Lung (tissue), 12 donors: ENCODE data around the gene GDAP1L1. TPM values are rescaled to one million over a fixed set of nuclear protein-coding genes. Genes with fewer than 3 reads are reported as not detected.

ENCODE experiments used
- ATAC-seq: fragments of 200-7000 bp; cut with Tn5 transposase; one replicate; pipeline ENCODE4 v1.9.1; 2020; ENCODE audit warnings: moderate number of reproducible peaks; ENCODE audit not compliant: insufficient read depth, low FRiP score
- DNase-seq, 3 donors: peaks; one replicate each; pipeline ENCODE4 v3.0.0-alpha.2; 2013 to 2017
- H3K27ac ChIP-seq, 2 donors: one replicate each; pipeline ENCODE4 v1.5.1; 2013; ENCODE audit warnings: mild to moderate bottlenecking in 2 of 2, moderate library complexity in 2 of 2, control low read depth in 1 of 2, inconsistent platforms in 1 of 2, low read depth in 1 of 2, low read length in 1 of 2
- H3K27me3 ChIP-seq, 3 donors: one replicate each; pipeline ENCODE4 v1.5.1; 2013; ENCODE audit warnings: low read length in 2 of 3; ENCODE audit not compliant: control insufficient read depth in 3 of 3, insufficient read depth in 3 of 3
- H3K36me3 ChIP-seq, 4 donors: one replicate each; pipeline ENCODE4 v1.5.1; 2013; ENCODE audit warnings: low read length in 4 of 4, mild to moderate bottlenecking in 1 of 4, moderate library complexity in 1 of 4; ENCODE audit not compliant: control insufficient read depth in 4 of 4, insufficient read depth in 4 of 4
- H3K4me1 ChIP-seq, 5 donors: one replicate each; pipeline ENCODE4 v1.5.1; 2013; ENCODE audit warnings: low read length in 5 of 5, mild to moderate bottlenecking in 2 of 5, moderate library complexity in 1 of 5; ENCODE audit not compliant: control insufficient read depth in 5 of 5, insufficient read depth in 5 of 5
- H3K4me3 ChIP-seq: one replicate; pipeline ENCODE4 v1.5.1; 2013; ENCODE audit warnings: mild to moderate bottlenecking, control low read depth, moderate library complexity
- H3K9ac ChIP-seq, 2 donors: one replicate each; pipeline ENCODE4 v1.5.1; 2013; ENCODE audit warnings: low read length in 2 of 2, control low read depth in 1 of 2; ENCODE audit not compliant: insufficient read depth in 1 of 2
- H3K9me3 ChIP-seq, 4 donors: one replicate each; pipeline ENCODE4 v1.5.1; 2013; ENCODE audit warnings: low read length in 3 of 4, mild to moderate bottlenecking in 1 of 4, moderate library complexity in 1 of 4; ENCODE audit not compliant: control insufficient read depth in 4 of 4, insufficient read depth in 3 of 4
- WGBS, 2 donors: extraction: QIAGEN DNeasy Blood & Tissue Kit; methylation state at CpG; one replicate each; pipeline ENCODE4 v1.1.7; 2013; 5-methylcytosine and 5-hydroxymethylcytosine counted together
- polyA plus RNA-seq, 2 donors: library from polyadenylated mRNA; stranded (reverse); fragments of 200-250 nt; gene quantifications; one replicate each; pipeline ENCODE4 v1.2.1, GENCODE V29; 2013
- total RNA-seq, 2 donors: library from RNA; depleted of rRNA in 1 of 2; stranded (reverse); fragments of >200 nt in 1 of 2; gene quantifications; one replicate each; pipeline ENCODE4 v1.2.1, GENCODE V29; 2014 to 2021
- TF ChIP-seq, protein P1 (sequence below): IDR thresholded peaks from 2 replicates; pipeline ENCODE4 v1.5.1; 2012; ENCODE audit warnings: mild to moderate bottlenecking; ENCODE audit errors: control extremely low read depth, extremely low read depth
- donor health status: control.
- donor health status: control.
- donor health status: Bipolar disorder and iron deficiency.
- donor health status: healthy.
- donor health status: DM: yes; HTN: yes; CAD: no.

GDAP1L1 gene
- total and polyA plus RNA-seq, 4 donors = 0.02 to 0.10 TPM; not detected in 2

DNA sequence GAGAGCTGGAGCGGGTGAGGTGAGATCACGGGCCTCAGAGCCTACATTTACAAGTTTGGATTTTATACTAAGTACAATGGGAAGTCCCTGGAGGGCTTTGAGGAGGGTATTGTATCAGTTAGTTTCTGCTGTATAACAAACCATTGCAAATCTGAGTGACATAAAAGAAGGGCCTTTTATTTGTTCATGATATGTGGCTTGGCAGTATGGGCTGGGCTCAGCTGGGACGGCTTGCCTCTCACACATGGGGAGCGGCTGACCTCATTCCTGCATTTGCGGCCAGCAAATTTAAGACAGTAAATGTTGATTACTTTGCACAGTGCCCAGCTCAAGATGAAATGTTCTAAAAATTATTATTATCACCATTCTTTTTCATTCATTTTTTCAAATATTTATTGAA, 21.7 kb downstream of the GDAP1L1 start:
- TF ChIP-seq, protein P1, sequence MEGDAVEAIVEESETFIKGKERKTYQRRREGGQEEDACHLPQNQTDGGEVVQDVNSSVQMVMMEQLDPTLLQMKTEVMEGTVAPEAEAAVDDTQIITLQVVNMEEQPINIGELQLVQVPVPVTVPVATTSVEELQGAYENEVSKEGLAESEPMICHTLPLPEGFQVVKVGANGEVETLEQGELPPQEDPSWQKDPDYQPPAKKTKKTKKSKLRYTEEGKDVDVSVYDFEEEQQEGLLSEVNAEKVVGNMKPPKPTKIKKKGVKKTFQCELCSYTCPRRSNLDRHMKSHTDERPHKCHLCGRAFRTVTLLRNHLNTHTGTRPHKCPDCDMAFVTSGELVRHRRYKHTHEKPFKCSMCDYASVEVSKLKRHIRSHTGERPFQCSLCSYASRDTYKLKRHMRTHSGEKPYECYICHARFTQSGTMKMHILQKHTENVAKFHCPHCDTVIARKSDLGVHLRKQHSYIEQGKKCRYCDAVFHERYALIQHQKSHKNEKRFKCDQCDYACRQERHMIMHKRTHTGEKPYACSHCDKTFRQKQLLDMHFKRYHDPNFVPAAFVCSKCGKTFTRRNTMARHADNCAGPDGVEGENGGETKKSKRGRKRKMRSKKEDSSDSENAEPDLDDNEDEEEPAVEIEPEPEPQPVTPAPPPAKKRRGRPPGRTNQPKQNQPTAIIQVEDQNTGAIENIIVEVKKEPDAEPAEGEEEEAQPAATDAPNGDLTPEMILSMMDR = no peak
- no peak for DNase-seq
- Histone ChIP-seq H3K9ac (no peak overlapping the region), H3K4me3 (no peak overlapping the region), H3K4me1 (no peaks in the 10 kb centered on the region), H3K36me3 (peaks cover 0 to 5% (median 0%) of the 10 kb centered on the region in 4 donors), H3K27ac (no peak overlapping the region), H3K9me3 (no peaks in the 10 kb centered on the region), H3K27me3 (no peaks in the 10 kb centered on the region)
- 94 to 100% methylated on average over 5 of the region's 5 CpGs for WGBS, 2 donors
- no peak for ATAC-seq

DNA sequence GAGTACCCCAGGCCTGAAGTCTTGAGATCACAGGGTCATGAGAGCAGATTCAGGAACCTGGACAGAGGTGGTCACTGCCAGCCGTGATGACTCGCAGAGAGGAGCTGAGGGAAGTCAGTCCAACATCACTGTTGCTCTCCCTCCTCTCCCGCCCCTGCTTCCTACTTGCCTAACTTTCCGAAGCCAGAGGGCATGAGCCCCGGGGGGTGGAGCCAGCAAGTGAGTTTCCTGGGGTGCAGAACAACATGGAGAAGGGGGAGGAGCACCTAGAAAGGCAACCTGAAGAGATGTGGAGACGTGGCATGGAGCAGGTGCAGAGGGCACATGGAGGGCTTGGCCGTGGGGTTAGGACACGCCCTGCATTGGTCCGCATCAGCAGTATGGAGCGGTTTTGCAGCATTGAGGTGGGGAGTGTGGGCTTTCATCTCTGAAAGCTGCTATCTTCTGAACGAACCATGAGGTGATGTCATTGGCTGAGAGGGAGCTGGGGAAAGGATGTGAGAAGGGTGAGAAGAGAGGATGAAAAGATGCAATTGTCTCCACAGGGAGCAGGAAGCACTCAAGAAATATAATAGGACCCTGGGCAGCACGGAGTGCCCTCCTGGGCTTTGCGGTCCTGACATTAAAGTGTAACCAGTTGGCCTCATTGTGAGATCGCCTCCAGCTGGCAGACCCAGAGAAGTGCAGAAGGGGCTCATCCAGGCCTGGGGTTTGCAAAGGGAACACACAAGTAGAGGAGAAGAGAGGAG, 25.0 kb downstream of the GDAP1L1 start:
- H3K4me3 ChIP-seq = no peak overlapping the region
- H3K36me3 ChIP-seq = peaks cover 0 to 5% (median 0%) of the 10 kb centered on the region in 4 donors
- DNase-seq (no peak), ATAC-seq (no peak)
- H3K9ac ChIP-seq = no peak overlapping the region
- no peaks in the 10 kb centered on the region for H3K4me1 ChIP-seq
- H3K9me3 ChIP-seq = no peaks in the 10 kb centered on the region
- no peak overlapping the region for H3K27ac ChIP-seq
- no peaks in the 10 kb centered on the region for H3K27me3 ChIP-seq
- 74 to 76% methylated on average over 14 of the region's 14 CpGs for WGBS, 2 donors
- TF ChIP-seq, protein P1 = no peak

DNA sequence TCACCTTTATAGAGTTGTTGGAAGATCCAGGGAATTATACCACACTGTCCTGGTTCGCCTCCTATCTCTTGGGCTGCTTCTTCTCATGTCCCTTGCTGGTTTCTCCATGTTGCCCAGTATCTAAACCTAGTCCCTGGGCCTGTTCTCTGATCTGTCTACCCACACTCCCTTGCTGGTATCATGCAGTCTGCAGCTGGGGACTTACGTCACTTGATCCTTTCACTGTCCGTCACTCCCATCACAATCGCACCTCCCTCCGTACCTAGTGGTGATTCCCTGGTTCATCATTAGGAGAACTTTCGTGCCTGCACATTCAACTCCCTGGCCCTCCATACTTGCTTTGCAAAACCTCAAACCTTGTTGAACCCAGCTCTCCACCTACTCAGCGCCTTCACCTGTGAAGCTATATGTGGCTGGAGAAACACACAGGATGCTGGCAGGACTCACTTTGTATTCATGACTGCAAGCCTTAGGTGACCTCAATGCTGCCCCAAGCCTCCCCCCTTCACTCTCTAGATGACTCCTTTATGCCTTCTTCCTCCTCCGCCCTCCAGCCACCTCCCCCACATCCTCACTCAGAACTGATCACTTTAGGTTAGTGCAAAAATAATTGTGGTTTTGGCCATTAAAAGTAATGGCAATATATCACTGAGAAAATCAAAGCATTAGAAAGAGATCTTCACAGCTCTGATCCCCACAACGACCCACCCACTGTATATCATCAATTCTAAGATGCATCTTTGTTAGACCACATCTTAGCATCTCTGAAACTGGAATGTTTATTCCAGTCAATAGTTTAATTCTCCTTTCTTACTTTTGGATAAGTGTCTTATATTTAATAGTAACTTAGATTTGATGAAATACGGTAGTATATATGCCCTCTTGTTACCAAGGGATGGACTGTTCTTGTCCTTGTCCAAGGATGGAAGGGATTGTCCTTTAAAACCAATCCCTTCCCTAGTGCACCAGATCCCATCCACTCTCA, 26.4 kb downstream of the GDAP1L1 start:
- Histone ChIP-seq H3K27ac (no peak overlapping the region), H3K4me1 (no peaks in the 10 kb centered on the region), H3K9ac (no peak overlapping the region), H3K36me3 (peaks cover 0 to 5% (median 0%) of the 10 kb centered on the region in 4 donors), H3K4me3 (no peak overlapping the region), H3K9me3 (no peaks in the 10 kb centered on the region), H3K27me3 (no peaks in the 10 kb centered on the region)
- ATAC-seq (no peak), DNase-seq (no peak)
- WGBS, 2 donors = 90 to 92% methylated on average over 10 of the region's 10 CpGs
- TF ChIP-seq, protein P1 = no peak
